Measurements from ENCODE around the gene ALDOB. TPM values are rescaled to one million over a fixed set of nuclear protein-coding genes. Genes with fewer than 3 reads are reported as not detected.

ALDOB gene
- total RNA-seq, 1 experiment from 2014 or later = not detected

- no peaks in the 10 kb centered on the region for H3K36me3 Mint-ChIP-seq (ENCODE audit: insufficient read depth in 1 of 3, low read depth in 3 of 3)
- no peaks in the 10 kb centered on the region; the same call in 1 of the 2 replicates for H3K27me3 Mint-ChIP-seq (ENCODE audit: low read depth)
- Histone ChIP-seq H3K4me2 (ENCODE audit: insufficient read depth, insufficient read length, low read length) (no peak overlapping the region), H4K8ac (replicated peaks; ENCODE audit: insufficient read length, low read depth, low read length) (no peak overlapping the region), H3K79me1 (ENCODE audit: insufficient read depth, low read depth, low read length, poor library complexity, severe bottlenecking) (no peaks in the 10 kb centered on the region), H3K18ac (ENCODE audit: insufficient read length, low read depth, low read length) (no peak overlapping the region), H3K27ac (ENCODE audit: insufficient read length, low read depth, low read length) (no peak overlapping the region), H3K4ac (ENCODE audit: low read depth, low read length) (no peak overlapping the region), H3K56ac (ENCODE audit: insufficient read length, low read depth, low read length) (no peak overlapping the region), H2BK12ac (ENCODE audit: insufficient read length, low read depth, low read length) (no peak overlapping the region), H3K9me3 (ENCODE audit: control insufficient read depth, low read depth, low read length) (no peaks in the 10 kb centered on the region), H3K9ac (ENCODE audit: extremely low read depth, insufficient read length, low read length) (no peak overlapping the region), H2BK5ac (ENCODE audit: insufficient read length, low read length) (no peak overlapping the region), H2AK5ac (ENCODE audit: insufficient read length, low read length) (no peak overlapping the region), H4K5ac (ENCODE audit: insufficient read length, low read depth, low read length) (no peak overlapping the region), H3T11ph (ENCODE audit: low read length) (no peak overlapping the region), H3K23me2 (ENCODE audit: insufficient read length, low read depth, low read length, poor library complexity, severe bottlenecking) (no peaks in the 10 kb centered on the region), H3K23ac (ENCODE audit: insufficient read length, low read depth, low read length) (no peak overlapping the region), H2BK15ac (ENCODE audit: low read depth, low read length) (no peak overlapping the region), H4K20me1 (ENCODE audit: control insufficient read depth, insufficient read depth, insufficient read length) (no peaks in the 10 kb centered on the region), H3K4me1 (ENCODE audit: insufficient read depth, low read length) (no peaks in the 10 kb centered on the region; the same call in none of the 2 replicates), H2BK120ac (ENCODE audit: low read depth, low read length, poor library complexity, severe bottlenecking) (no peak overlapping the region), H3K79me2 (ENCODE audit: insufficient read depth, low read length) (no peaks in the 10 kb centered on the region), H4K91ac (ENCODE audit: insufficient read length, low read depth, low read length) (no peak overlapping the region), H2AFZ (ENCODE audit: low read length) (no peak overlapping the region), H3K14ac (ENCODE audit: insufficient read depth, low read length) (no peak overlapping the region), H3K27me3 (ENCODE audit: insufficient read depth, low read length) (no peaks in the 10 kb centered on the region), H2BK20ac (ENCODE audit: low read depth, low read length, poor library complexity, severe bottlenecking) (no peak overlapping the region)
- peak overlapping the region in 2 of 3 experiments; percentile 9 to 52; a peak in 3 of 7 replicates for H3K27ac Mint-ChIP-seq
- no peaks in the 10 kb centered on the region for H3K9me3 Mint-ChIP-seq
- DNase-seq = peak; percentile 41
- TF ChIP-seq CTCF (conservative IDR thresholded peaks at IDR 0.05) = peak; percentile 64
- no peak overlapping the region for H3K4me3 Mint-ChIP-seq
- peaks cover 41 to 43% of the 10 kb centered on the region in 2 experiments for H3K4me1 Mint-ChIP-seq
- no CpG with 5 or more reads among the region's 6 CpGs for WGBS (ENCODE audit: extremely low coverage, insufficient read length, low lambda C conversion rate)
Observed at GRCh38 chr9:101465326-101465915, 29.8 kb upstream of the ALDOB start.
